Left forelimb (tissue), 1 donor: Measurements from ENCODE around the gene KRT85.
"Not testable (repeated sequence)": the region's sequence is repeated elsewhere in the genome, so short reads cannot be mapped to it uniquely, and the experiment has no call there.

Experiments
- DNase-seq: peaks from one replicate; pipeline ENCODE4 v3.0.0-alpha.2; 2018; ENCODE audit warnings: low spot score

Gene KRT85

DNA sequence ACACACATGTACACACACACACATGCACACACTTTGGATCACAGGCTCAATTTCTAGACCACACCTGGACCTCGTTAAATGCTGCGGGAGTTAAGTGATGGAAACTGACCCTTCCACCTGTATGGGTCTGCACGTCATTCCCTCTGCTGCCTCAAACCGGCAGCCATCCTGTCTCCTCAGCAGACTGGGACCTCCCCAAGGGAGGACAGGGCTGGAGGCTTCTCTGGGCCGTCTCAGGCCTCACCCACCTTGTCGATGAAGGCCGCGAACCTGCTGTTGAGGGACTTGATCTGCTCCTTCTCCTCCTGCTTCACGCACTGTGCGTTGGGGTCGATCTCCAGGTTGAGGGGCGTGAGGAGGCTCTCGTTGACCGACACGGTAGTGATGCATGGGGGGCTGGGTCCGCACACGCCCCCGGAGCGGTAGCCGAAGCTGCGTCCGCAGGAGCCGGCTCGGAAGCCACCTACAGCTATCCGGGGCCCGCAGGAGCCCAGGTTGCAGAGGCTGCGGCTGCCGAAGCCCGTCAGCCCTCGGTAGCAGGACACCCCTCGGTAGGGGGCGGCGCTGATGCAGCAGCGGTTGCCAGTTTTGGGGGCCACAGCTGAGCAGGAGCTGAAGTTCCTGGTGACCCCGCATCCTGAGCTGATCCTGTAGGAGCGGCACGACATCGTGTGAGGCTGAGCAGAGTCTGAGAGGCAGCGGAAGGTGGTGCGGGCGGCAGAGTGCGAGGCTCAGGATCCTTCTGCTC lies at the start of gene KRT85:
KRT85 (minus strand) TSS at position 744 of the 748 bp plus-strand sequence; CDS start at position 668, 76 bp downstream.
- no peak for DNase-seq

DNA sequence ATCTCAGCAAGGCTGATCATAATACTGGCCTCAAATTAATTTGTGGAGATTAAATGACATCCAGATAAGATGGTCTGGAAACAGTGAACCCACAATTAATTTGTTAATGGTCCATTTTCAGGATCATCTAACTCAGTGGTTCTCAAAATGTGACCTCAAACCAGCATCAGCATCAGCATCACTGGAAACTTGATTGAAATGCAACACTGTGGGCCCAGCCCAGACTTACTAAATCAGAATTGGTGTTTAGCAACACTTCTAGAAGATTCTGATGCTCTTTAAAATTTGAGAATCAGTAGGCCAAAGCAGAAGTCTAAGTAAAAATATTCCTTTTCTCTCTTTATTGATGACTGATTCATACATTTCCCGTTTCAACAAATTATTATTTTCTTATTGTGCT lies 49.5 kb upstream of the KRT85 start:
- no peak for DNase-seq

DNA sequence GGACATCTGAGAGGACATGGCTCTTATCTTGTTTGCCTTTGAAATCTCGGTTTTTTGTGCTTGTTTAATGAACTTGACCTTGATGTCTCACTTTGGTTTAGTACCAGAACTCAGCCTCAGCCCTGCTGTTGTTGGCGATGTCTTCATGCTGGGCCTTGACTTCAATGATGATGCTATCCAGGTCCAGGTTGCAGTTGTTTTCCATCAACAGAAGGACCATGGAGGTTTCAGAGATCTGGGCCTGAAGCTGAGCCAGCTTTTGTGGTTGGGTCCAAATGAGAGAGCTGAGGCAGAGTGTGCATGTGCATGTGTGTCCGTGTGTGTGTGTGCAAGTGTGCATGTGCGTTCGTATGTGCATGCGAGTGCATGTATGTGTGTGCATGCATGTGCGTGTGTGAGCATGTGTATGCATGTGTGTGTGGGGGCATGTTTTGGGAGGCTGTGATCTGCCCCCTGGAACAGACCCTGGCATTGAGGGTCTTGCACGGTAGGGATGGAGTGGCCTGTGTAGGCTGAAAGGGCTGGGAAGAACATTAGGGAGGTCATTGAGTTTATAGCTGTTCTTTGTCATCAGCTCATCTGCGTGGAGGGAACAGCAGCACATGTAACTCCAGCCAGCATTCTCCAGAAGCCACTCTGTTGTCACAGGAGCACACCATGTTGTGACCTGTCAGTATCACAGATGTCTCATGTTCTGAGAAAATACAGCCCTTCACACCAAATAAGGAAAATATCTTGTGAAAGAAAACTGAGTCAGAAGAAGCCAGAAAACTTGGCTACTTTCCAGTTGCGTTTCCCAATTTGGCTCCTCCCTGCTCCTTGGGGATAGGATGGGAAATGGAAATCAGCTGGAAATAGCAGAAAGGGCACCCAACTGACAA lies 48.8 kb upstream of the KRT85 start:
- no peak for DNase-seq

DNA sequence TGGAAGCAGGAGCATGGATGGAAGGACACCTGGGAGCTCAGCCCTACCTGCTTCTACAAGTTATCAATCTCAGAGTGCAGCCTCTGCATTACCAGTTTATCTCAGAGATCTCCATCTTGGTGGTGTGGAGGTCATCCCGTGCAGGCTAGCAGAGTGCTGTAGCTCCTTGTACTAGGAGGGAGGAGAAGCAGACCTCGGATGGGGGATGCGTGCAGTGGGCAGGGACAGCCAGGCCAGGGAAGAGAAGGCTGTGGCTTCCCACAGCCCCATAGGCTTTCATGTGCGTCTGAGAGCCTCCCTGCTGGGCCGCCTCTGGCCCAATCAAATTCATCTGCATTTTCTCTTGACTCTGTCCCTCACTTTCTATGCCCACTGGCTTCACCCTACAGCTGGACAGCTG lies 47.7 kb upstream of the KRT85 start:
- DNase-seq, result no peak

DNA sequence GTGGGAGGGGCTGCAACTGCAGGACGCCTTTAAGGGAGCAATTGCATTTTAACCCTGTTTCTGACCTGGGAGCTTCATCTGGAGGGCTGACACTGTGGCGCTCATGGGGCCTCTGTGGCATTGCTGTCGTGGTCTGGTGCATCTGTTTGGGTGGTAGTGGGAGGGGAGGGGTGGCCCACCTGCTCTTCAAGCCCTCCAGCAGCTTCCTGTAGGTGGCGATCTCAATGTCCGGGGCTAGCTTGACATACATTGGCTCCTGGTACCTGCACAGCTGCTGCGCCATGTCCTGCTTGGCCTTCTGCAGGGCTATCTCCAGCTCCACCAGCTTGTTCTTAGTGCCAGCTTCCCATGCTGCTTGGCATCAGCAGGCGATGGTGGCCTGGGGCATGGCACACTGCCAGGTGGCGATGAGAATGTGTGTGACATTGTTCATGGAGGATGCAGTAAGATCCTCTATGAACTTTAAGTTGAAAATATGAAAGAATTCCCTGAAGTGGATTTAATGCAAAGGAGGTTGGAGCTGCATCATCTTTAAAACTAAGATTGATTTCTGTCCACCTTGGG lies 46.6 kb upstream of the KRT85 start:
- DNase-seq, result no peak

DNA sequence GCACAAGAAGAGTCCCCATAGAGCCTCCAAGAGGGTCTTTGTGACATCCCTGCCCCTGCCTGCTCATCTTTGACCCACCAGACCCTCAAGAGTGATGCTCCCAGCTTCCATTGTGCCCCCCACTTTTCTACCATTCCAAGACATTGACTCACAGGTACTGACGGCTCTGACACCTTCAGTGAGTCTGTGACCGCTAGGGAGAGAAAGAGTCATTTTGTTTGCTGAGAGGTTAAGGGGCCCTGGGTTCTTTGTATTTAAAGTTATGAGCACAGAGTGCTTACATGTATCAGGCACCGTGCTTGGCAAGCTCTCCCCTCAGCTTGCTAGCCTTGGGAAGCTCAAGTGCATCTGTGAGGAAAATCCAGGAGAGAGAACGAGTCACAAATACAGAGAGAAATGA lies 45.9 kb upstream of the KRT85 start:
- no peak for DNase-seq

DNA sequence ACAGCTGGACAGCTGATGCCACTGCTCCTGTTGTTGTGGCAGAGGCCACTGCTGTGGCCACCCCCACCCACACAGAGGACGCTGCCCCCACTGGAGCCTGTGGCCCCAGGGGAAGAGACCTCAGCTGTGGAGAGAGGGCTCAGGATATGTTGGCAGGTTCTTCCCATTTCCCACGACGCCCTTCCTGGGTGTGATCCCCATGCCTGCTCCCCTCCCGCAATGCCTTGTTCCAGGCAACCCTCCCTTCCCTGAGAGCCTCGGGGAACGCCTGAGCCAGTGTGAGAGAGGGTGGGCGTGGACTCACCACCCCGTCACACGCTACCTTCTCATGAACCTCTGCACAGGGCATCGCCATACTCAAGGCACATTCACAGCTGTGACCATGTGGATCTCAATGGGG lies 44.5 kb upstream of the KRT85 start:
- no peak for DNase-seq

DNA sequence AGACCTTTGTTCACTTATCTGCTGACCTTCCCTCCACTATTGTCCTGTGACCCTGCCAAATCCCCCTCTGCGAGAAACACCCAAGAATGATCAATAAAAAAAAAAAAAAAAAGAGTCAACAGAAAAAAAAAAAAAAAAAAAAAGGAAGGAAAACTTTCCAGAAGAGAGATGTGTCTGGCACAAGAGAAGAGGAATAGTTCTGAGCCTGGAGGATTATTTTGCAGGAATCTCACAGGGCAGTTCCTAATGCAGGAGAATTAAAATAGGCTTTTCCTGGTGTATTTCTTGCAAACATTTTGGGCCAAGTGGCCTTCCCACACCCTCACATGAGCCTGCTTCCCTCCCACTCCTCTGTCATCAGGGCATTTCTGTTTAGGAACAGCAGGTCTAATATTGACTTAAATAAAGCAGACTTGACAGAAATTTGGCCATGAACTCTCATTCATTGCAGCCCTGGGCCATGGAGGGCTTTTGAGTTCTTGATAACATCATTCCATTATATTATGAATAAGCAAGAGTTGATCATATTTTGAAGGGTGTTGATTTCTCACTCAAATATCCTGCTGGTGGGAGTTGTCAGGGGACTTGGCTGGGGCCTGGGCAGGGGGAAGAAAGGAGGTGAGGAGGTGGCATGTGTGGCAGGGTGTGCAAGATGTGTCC lies 43.4 kb upstream of the KRT85 start:
- DNase-seq, result not testable (repeated sequence)

DNA sequence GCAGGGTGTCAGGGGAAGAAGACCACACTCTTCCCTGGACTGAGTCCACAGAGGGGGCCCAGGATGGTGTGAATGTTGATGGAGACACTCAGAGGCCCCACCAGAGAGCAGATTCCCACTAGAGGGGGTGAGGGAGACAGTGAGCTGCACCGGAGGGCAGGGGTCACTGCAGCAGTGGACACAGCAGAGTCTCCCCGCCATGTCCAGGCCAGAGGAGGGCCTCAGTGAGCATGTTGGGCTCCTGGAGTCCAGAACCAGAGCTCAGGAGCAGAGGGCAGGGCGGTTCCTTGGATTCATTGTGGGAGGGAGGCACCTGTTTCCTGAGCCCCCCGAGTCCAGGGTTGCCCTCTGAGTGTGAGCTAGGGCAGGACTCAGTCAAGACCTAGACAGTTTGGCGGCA lies 40.6 kb upstream of the KRT85 start:
- DNase-seq, result no peak

DNA sequence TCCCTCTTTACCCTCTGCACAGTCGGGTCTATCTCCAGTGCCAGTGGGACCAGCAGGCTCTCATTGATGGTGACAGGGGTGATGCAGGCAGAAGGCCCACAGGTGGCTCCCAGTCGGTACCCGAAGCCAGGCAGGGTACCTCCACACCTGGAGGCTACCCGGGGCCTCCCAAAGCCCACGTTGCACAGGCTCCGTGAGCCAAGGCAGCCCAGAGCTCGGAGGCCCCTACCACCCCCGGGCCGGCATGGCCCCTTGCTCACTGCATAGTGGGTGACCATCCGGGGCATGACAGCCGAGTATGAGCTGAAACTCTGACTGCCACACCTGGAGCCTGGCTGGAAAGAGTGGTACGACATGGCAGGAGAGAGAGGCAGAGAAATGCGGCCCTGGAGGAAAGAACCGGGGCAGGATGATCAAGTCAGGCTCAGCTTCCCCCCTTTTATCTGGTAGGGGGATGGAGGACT lies 38.7 kb upstream of the KRT85 start, which contains the start of gene KRT82:
KRT82 (minus strand) TSS at position 414 of the 464 bp plus-strand sequence; CDS start at position 356, 58 bp downstream.
- DNase-seq, result no peak

DNA sequence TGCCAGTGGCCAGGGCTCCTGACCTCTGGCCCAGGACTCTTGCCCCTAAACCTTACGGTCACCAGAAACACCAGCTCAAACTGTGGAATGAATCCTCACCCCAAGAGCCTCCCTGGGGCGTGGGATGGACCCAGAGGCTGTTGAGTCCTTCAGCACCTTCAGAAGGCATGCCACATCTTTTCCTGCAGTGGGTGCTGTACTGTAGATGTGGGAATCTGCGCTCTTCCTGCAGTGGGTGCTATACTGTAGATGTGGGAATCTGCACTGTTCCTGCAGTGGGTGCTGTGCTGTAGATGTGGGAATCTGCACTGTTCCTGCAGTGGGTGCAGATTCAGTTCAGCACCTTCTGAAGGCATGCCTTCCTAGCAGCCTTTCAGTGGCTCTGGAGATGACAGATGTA lies 37.7 kb upstream of the KRT85 start:
- DNase-seq, result no peak

DNA sequence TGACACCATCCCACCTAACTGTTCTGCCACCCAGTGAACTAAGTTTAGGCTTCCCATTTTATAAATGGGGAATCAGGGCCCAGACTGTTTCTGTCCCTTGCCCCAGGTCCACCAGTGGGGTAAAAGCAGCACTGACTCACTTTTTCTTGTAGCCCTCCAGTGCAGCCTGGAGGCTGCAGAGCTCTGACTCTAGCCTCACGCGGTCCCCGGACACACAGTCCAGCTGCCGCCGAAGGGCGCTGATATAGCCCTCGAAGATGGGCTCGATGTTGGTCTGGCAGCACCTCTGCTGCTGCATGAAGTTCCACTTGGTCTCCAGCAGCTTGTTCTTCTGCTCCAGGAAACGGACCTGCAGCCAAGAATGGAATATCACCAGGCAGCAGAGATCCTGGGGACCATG lies 36.3 kb upstream of the KRT85 start:
- DNase-seq, result no peak

DNA sequence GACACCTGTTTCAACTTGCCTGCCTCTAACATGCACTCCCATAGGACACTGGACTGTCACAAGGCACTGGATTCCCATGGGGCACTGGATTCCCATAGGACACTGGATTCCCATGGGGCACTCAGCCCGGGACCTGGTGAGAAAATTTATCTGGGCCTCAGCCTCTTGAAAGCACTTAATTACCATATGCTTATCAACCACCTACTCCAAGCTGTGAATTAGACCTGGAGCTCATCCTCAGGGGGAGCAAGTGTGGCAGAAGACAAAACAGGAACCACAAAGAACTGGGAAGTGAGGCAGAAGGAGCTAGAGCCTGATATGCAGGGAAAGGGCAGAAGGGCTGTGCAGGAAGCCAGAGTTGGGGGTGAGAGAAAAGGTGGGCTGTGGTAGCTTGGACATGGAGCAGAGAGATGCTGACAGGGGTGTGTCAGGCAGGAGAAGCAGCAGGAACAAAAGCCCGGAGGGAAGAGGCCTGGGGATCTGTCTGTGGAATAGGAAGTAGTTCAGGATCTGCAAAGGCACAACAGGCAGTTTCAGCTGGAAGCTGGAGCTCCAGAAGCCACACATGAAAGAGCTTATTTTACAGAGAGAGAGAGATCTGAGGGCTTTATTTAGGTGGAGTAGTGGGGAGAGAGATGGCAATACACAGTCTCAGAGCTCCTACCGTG lies 35.7 kb upstream of the KRT85 start:
- no peak for DNase-seq

DNA sequence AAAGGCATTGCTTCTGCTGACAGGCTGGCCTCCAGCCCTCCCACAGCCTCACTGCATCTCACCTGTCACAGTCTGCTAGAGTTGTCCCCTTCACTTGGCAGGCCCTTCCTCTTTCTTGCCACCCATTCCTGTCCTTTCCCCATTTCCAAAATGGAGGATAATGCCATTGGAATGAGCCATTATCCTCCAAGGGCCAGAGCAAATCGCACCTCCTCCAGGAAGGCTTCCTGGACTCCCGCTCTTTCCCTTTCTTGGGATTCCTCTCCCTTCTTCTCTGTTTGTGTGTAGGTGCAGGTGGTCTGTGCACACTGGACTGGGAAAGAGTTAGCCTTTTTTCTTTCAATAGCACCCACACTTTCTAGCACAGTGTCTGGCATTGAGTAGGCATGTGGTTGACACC lies 35.1 kb upstream of the KRT85 start:
- DNase-seq, result no peak

DNA sequence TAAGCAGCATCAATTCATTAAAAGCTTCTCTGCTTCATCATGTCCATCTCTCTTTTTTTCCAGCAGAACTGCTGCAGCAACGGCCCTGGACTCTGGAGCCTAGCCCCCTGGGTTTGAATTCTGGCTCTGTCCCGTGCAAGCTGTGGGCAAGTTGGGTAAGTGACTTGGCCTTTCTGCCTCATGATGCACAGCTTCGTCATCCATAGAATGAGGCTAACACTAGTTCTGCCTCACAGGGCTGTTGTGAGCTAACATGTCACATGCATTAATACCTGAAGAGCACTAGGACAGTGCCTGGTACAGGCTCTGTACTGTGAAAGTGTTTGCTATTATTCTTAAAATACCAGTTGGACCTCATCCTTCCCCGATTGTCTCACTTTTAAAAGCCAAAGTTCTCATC lies 34.6 kb upstream of the KRT85 start:
- DNase-seq, result no peak

DNA sequence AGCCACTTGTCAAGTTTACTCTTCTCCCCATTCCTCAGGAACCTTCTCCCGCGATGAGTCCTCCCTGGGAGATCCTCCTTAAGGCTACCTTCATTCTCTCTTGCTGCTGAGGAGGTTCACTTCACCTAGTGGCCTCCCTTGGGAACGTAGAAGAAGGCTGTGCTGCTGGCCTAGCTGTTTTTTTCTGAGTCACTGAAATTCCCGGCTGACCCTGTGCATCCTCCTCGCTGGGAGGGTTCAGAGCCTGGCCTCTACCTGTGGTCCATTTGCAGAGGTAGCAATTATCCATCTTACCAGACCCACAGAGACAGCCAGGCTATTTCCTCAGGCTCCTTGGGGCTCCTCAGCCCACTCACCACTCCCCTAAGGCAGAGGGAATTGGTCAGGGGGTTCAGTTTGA lies 34.2 kb upstream of the KRT85 start:
- no peak for DNase-seq

DNA sequence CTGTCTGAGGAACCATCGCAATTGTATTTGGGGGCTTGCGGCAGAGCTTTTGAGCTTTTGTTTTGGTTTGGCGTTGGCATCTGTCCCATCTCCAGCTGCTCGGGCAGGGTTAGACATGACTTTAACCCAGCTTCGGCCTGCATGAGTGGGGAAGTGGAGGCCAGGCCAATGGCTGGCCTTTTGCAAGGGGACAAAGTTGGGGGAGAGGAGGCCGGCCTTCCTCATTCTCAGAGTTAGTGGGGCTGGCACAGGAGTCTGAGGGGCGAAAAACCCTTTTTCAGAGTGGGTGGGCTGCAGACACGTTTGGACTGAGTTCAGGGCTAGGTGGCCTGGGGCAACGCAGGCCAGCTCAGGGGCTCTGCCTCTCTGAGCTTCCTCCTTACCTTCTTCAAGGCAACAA lies 33.6 kb upstream of the KRT85 start:
- no peak for DNase-seq

DNA sequence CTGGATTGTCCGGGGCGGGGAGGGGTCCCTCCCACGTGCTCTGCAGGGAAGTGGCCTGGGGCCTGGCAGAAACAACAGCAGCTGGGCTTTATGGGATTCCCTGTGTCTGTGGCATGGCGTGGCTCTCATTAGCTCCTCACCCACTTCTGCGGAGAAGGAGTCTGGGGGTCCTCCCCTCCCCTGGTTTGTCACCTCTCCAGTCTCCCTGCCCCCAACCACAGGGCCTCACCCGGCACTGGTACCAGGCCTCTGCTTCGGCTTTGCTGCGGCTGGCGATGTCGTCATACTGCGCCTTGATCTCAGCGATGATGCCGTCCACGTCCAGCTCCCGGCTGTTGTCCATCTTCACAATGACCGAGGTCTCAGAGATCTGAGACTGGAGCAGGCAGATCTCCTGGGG lies 32.5 kb upstream of the KRT85 start:
- no peak for DNase-seq

DNA sequence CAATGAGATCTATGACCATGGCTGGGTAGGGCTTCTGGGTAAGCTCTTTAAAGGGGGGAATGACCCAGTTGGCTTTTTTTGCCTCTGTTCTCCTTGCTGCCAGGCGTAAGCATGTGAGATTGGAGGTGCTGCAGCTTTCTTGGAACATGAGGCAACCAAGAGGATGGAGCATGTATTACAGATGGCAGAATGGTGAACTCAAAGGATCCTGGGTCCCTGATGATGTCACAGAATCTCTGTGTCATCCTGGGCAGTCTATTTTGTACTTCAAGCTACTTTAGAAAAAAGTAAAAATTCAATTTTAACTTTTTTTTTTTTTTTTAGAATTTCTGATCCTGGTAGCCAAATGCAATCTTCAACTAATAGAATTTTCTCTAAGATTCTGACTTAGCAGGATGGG lies 30.9 kb upstream of the KRT85 start:
- DNase-seq, result no peak

DNA sequence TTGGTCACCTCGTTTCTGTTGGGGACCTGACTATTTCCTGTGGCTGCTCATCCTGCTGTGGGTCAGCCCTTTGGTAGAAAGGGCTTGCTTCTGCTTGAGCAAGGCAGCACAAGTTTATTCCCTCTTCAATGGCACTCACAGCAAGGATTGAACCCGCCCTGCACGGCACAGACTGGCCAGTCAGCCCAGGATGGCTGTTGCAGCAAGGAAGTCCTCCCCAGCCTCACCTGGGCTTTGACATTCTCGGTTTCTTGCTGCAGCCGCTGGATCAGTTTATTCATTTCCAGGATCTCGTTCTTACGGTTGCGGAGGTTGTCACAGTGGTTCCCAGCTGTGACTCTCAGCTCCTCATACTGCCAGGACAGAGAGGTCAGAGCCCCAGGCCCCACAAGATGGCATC lies 29.4 kb upstream of the KRT85 start:
- no peak for DNase-seq

DNA sequence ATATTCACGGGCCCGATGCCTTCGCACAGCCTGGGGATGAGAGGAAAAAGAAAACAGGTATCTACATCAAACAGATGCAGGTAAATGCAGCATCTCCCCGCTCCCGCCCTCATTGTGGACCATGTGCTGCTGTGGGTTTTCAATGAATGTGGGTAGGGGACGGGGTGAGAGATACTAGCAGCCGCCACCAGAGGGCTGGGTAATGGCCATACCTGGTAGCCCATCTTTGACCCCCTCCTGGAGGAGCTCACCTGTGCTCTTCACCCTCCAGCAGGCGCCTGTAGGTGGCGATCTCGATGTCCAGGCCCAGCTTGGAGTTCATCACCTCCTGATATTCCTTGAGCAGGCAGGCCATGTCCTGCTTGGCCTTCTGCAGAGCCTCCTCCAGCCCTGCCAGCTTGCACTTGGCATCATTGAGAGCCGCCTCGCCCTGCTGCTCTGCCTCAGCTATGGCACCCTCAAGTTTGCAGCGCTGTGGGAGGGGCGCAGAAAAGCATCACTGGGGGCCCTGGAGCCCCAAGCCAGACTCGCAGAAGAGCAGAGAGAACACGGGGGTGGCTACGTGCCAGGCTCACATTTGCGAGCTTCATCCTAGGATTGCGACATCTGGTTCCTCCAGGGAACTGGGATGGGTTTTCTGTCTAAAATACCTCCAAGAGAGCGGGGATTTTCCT lies 28.6 kb upstream of the KRT85 start:
- DNase-seq, result no peak
